HepG2 (cell line): ENCODE measurements around the gene TALDO1. TPM values are rescaled to one million over a fixed set of nuclear protein-coding genes. Genes with fewer than 3 reads are reported as not detected.

Experiments used
- KDM2A ChIP-seq: sonication (generic); formaldehyde crosslinking; IDR thresholded peaks from 2 replicates; pipeline ENCODE4 v1.4.0; 2020; ENCODE audit warnings: low read depth, missing genetic modification reagents, borderline replicate concordance
- KDM3A ChIP-seq: IDR thresholded peaks from 2 replicates; pipeline ENCODE4 v1.6.1; 2018; ENCODE audit warnings: low read depth, missing compliant biosample characterization
- KDM5B ChIP-seq: sonication (generic); formaldehyde crosslinking; IDR thresholded peaks from 2 replicates; pipeline ENCODE4 v1.4.0; 2020; ENCODE audit warnings: missing genetic modification reagents, mild to moderate bottlenecking, borderline replicate concordance
- MEIS1 ChIP-seq: sonication (generic); formaldehyde crosslinking; IDR thresholded peaks from 2 replicates; pipeline ENCODE4 v1.9.0; 2021; ENCODE audit warnings: mild to moderate bottlenecking, missing genetic modification reagents, moderate library complexity, borderline replicate concordance
- REPIN1 ChIP-seq: sonication (generic); formaldehyde crosslinking; IDR thresholded peaks from 2 replicates; pipeline ENCODE4 v1.8.0; 2022; ENCODE audit warnings: missing genetic modification reagents, low read depth, mild to moderate bottlenecking, borderline replicate concordance
- SNAI1 ChIP-seq: sonication (generic); formaldehyde crosslinking; IDR thresholded peaks from 2 replicates; pipeline ENCODE4 v1.5.0; 2020; ENCODE audit warnings: mild to moderate bottlenecking, missing genetic modification reagents, borderline replicate concordance
- STAG1 ChIP-seq: sonication (generic); formaldehyde crosslinking; IDR thresholded peaks from 2 replicates; pipeline ENCODE4 v1.4.0; 2020; ENCODE audit warnings: missing genetic modification reagents
- ZBTB7A ChIP-seq: sonication (generic); formaldehyde crosslinking; IDR thresholded peaks from 2 replicates; pipeline ENCODE4 v1.8.0; 2022; ENCODE audit warnings: mild to moderate bottlenecking, missing genetic modification reagents
- ZFP1 ChIP-seq: IDR thresholded peaks from 2 replicates; pipeline ENCODE4 v1.6.1; 2016
- ZFP62 ChIP-seq: sonication (generic); formaldehyde crosslinking; IDR thresholded peaks from 2 replicates; pipeline ENCODE4 v1.4.0; 2020; ENCODE audit warnings: missing genetic modification reagents
- ZMYM4 ChIP-seq: sonication (generic); formaldehyde crosslinking; IDR thresholded peaks from 2 replicates; pipeline ENCODE4 v1.8.1; 2023; ENCODE audit warnings: mild to moderate bottlenecking, missing genetic modification reagents
- ZNF263 ChIP-seq: sonication (generic); formaldehyde crosslinking; IDR thresholded peaks from 2 replicates; pipeline ENCODE4 v1.4.0; 2020; ENCODE audit warnings: missing genetic modification reagents
- ZNF430 ChIP-seq: sonication (generic); formaldehyde crosslinking; IDR thresholded peaks from 2 replicates; pipeline ENCODE4 v1.9.0; 2021; ENCODE audit warnings: mild to moderate bottlenecking, missing genetic modification reagents
- ZNF605 ChIP-seq: sonication (generic); formaldehyde crosslinking; IDR thresholded peaks from 2 replicates; pipeline ENCODE4 v1.8.0; 2022; ENCODE audit warnings: mild to moderate bottlenecking, missing genetic modification reagents
- ZNF660 ChIP-seq: sonication (generic); formaldehyde crosslinking; IDR thresholded peaks from 2 replicates; pipeline ENCODE4 v1.5.1; 2020; ENCODE audit warnings: mild to moderate bottlenecking, low read depth, missing genetic modification reagents, borderline replicate concordance
- polyA plus RNA-seq, 8 experiments: library from polyadenylated mRNA; depleted of rRNA in 3 of 8; stranded (reverse) in 7 of 8; unstranded in 1 of 8; fragments of >200 nt; fragmentation: Illumina TruSeq in 4 of 8; extraction: Trizol in 4 of 8; gene quantifications; 2 replicates each; pipeline versions ENCODE4 v1.2.1 to v1.2.3, GENCODE V29; 2011 to 2016; ENCODE audit warnings: low read depth in 4 of 8, missing spikeins in 1 of 8, mixed read lengths in 1 of 8; ENCODE audit not compliant: insufficient read depth in 1 of 8
- total RNA-seq, 5 experiments: library from RNA; depleted of rRNA; stranded (reverse); fragments of >200 nt; fragmentation: Illumina TruSeq; extraction: Trizol; gene quantifications; 2 replicates each; pipeline ENCODE4 v1.2.3, GENCODE V29; 2016; ENCODE audit warnings: low read depth in 1 of 5
- TF ChIP-seq, protein P1 (sequence below): sonication (generic); formaldehyde crosslinking; IDR thresholded peaks from 2 replicates; pipeline ENCODE4 v1.4.0; 2020; ENCODE audit warnings: mild to moderate bottlenecking, missing genetic modification reagents
- TF ChIP-seq, protein P2 (sequence below): sonication (generic); formaldehyde crosslinking; IDR thresholded peaks from 2 replicates; pipeline ENCODE4 v1.4.0; 2020; ENCODE audit warnings: low read depth, mild to moderate bottlenecking, missing genetic modification reagents
- TF ChIP-seq, protein P3 (sequence below): sonication (generic); formaldehyde crosslinking; IDR thresholded peaks from 2 replicates; pipeline ENCODE4 v1.5.0; 2020; ENCODE audit warnings: mild to moderate bottlenecking, missing genetic modification reagents, moderate library complexity
- TF ChIP-seq, protein P4 (sequence below): sonication (generic); formaldehyde crosslinking; IDR thresholded peaks from 2 replicates; pipeline ENCODE4 v1.4.0; 2020; ENCODE audit warnings: missing genetic modification reagents
- TF ChIP-seq, protein P5 (sequence below), 2 experiments: sonication (generic) in 1 of 2; formaldehyde crosslinking in 1 of 2; IDR thresholded peaks; 2 replicates each; pipeline versions ENCODE4 v1.4.0 to v1.6.1; 2018 to 2020; ENCODE audit warnings: missing genetic modification reagents in 2 of 2, borderline replicate concordance in 1 of 2, low read depth in 1 of 2, mild to moderate bottlenecking in 1 of 2, missing biosample characterization in 1 of 2

The TALDO1 gene
- total and polyA plus RNA-seq, 2 of the 13 experiments (the other 11 are each of a cell fraction or from before 2014, with no cell fraction given), result 107 to 240 TPM

DNA sequence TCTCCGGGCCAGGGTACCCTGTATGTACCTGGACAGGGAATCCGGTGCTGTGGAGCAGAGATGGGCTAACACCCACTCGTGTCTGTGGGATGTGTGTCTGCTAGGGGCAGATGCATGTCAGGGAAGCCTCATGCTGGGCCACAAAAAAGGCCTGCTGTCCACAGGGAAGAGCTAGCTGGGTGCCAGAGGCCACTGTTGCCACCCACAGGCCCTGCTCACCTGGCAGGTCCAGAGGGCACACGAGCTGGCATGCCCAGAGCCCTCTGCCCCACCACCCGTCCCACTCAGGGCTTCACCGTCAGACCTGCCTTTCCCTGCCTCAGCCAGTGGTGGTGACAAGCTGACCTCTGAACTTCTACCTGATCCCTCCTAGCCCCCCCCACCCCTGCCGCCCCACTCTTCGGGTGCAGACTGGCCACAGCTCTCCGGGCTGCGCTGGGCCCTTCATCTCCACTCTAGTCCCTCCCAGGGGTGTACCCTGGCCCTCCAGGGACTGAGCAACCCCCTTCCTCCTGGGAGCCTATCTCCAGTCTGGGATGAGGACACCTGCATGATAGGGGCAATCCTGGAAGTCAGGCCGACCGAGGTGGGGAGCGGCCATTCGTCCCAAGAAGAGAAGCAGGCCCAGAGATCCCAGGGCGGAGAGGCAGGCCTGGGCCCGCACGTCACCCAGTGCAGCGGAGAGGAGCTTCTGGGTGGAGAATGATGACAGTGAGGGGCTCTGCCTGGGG lies 49.5 kb downstream of the TALDO1 start (continued):
- TF ChIP-seq, protein P1, sequence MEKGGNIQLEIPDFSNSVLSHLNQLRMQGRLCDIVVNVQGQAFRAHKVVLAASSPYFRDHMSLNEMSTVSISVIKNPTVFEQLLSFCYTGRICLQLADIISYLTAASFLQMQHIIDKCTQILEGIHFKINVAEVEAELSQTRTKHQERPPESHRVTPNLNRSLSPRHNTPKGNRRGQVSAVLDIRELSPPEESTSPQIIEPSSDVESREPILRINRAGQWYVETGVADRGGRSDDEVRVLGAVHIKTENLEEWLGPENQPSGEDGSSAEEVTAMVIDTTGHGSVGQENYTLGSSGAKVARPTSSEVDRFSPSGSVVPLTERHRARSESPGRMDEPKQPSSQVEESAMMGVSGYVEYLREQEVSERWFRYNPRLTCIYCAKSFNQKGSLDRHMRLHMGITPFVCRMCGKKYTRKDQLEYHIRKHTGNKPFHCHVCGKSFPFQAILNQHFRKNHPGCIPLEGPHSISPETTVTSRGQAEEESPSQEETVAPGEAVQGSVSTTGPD (CRISPR knock-in tag), result 0 out of 2 replicates have a peak, but pooled peaks have one; percentile 31
- TF ChIP-seq ZNF660, result no peak
- TF ChIP-seq KDM2A, result no peak
- TF ChIP-seq MEIS1 (CRISPR knock-in tag), result peak; percentile 8; the same call in 1 of the 2 replicates
- peak; percentile 9; the same call in 1 of the 2 replicates for TF ChIP-seq ZNF605 (CRISPR knock-in tag)
- TF ChIP-seq ZNF430 (CRISPR knock-in tag), result no peak; the same call in 1 of the 2 replicates
- TF ChIP-seq ZFP62 (CRISPR knock-in tag), result no peak
- 0 out of 2 replicates have a peak, but pooled peaks have one; percentile 23 for TF ChIP-seq ZNF263 (CRISPR knock-in tag)
- TF ChIP-seq ZMYM4 (CRISPR knock-in tag), result no peak
- TF ChIP-seq STAG1 (CRISPR knock-in tag), result no peak
- TF ChIP-seq, protein P2, sequence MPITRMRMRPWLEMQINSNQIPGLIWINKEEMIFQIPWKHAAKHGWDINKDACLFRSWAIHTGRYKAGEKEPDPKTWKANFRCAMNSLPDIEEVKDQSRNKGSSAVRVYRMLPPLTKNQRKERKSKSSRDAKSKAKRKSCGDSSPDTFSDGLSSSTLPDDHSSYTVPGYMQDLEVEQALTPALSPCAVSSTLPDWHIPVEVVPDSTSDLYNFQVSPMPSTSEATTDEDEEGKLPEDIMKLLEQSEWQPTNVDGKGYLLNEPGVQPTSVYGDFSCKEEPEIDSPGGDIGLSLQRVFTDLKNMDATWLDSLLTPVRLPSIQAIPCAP (CRISPR knock-in tag), result 0 out of 2 replicates have a peak, but pooled peaks have one; percentile 10
- TF ChIP-seq SNAI1 (CRISPR knock-in tag), result 0 out of 2 replicates have a peak, but pooled peaks have one; percentile 67
- TF ChIP-seq REPIN1 (CRISPR knock-in tag), result no peak
- TF ChIP-seq, protein P3, sequence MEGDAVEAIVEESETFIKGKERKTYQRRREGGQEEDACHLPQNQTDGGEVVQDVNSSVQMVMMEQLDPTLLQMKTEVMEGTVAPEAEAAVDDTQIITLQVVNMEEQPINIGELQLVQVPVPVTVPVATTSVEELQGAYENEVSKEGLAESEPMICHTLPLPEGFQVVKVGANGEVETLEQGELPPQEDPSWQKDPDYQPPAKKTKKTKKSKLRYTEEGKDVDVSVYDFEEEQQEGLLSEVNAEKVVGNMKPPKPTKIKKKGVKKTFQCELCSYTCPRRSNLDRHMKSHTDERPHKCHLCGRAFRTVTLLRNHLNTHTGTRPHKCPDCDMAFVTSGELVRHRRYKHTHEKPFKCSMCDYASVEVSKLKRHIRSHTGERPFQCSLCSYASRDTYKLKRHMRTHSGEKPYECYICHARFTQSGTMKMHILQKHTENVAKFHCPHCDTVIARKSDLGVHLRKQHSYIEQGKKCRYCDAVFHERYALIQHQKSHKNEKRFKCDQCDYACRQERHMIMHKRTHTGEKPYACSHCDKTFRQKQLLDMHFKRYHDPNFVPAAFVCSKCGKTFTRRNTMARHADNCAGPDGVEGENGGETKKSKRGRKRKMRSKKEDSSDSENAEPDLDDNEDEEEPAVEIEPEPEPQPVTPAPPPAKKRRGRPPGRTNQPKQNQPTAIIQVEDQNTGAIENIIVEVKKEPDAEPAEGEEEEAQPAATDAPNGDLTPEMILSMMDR (CRISPR knock-in tag), result peak; percentile 4; the same call in 1 of the 2 replicates
- TF ChIP-seq ZFP1 (CRISPR knock-in tag), result no peak; the same call in 1 of the 2 replicates
- TF ChIP-seq, protein P4, sequence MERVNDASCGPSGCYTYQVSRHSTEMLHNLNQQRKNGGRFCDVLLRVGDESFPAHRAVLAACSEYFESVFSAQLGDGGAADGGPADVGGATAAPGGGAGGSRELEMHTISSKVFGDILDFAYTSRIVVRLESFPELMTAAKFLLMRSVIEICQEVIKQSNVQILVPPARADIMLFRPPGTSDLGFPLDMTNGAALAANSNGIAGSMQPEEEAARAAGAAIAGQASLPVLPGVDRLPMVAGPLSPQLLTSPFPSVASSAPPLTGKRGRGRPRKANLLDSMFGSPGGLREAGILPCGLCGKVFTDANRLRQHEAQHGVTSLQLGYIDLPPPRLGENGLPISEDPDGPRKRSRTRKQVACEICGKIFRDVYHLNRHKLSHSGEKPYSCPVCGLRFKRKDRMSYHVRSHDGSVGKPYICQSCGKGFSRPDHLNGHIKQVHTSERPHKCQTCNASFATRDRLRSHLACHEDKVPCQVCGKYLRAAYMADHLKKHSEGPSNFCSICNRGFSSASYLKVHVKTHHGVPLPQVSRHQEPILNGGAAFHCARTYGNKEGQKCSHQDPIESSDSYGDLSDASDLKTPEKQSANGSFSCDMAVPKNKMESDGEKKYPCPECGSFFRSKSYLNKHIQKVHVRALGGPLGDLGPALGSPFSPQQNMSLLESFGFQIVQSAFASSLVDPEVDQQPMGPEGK, result peak; percentile 9; the same call in 1 of the 2 replicates
- 0 out of 2 replicates have a peak, but pooled peaks have one; percentile 60 for TF ChIP-seq KDM5B (CRISPR knock-in tag)
- 0 out of 2 replicates have a peak, but pooled peaks have one; percentile 1 for TF ChIP-seq KDM3A (CRISPR knock-in tag)
- TF ChIP-seq, protein P5, sequence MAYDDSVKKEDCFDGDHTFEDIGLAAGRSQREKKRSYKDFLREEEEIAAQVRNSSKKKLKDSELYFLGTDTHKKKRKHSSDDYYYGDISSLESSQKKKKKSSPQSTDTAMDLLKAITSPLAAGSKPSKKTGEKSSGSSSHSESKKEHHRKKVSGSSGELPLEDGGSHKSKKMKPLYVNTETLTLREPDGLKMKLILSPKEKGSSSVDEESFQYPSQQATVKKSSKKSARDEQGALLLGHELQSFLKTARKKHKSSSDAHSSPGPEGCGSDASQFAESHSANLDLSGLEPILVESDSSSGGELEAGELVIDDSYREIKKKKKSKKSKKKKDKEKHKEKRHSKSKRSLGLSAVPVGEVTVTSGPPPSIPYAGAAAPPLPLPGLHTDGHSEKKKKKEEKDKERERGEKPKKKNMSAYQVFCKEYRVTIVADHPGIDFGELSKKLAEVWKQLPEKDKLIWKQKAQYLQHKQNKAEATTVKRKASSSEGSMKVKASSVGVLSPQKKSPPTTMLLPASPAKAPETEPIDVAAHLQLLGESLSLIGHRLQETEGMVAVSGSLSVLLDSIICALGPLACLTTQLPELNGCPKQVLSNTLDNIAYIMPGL (CRISPR knock-in tag; IDR thresholded peaks at IDR 0.05; ENCODE audit: borderline replicate concordance in 1 of 2, low read depth in 1 of 2), result no peak; a peak in 1 of 4 replicates
- 0 out of 2 replicates have a peak, but pooled peaks have one; percentile 31 for TF ChIP-seq ZBTB7A
